Calu3 (cell line): ENCODE data around the gene SPDYC. TPM values are rescaled to one million over a fixed set of nuclear protein-coding genes. Genes with fewer than 3 reads are reported as not detected.

Source experiments
- BruUV-seq: library from RNA; stranded (reverse); fragments of 400-500 nt; replicated peaks from 2 replicates; lab custom pipeline; 2021; lab: Mats Ljungman, UMichigan
- CTCF ChIA-PET: fragments of 300-600 bp; sonication (Branson Sonifier 250); formaldehyde crosslinking; loops from one replicate; lab custom pipeline; 2022; ENCODE audit warnings: antibody characterized with exemption; lab: Charles Lee
- DNase-seq: peaks from one replicate; pipeline ENCODE4 v3.0.0; 2022
- H3K27ac Mint-ChIP-seq: one replicate; pipeline ENCODE4 v1.8.0; 2022; ENCODE audit warnings: mixed read lengths; ENCODE audit not compliant: unreplicated experiment
- H3K27me3 Mint-ChIP-seq: one replicate; pipeline ENCODE4 v1.8.0; 2022; ENCODE audit warnings: mixed read lengths; ENCODE audit not compliant: unreplicated experiment
- H3K36me3 Mint-ChIP-seq: one replicate; pipeline ENCODE4 v1.8.0; 2022; ENCODE audit warnings: mild to moderate bottlenecking, moderate library complexity, mixed read lengths; ENCODE audit not compliant: insufficient read depth, unreplicated experiment
- H3K4me1 Mint-ChIP-seq: one replicate; pipeline ENCODE4 v1.8.0; 2022; ENCODE audit warnings: mild to moderate bottlenecking, low read depth, mixed read lengths; ENCODE audit not compliant: unreplicated experiment
- H3K4me3 Mint-ChIP-seq: one replicate; pipeline ENCODE4 v1.8.0; 2022; ENCODE audit warnings: mild to moderate bottlenecking, low read depth, moderate library complexity, mixed read lengths; ENCODE audit not compliant: unreplicated experiment
- H3K9me3 Mint-ChIP-seq: one replicate; pipeline ENCODE4 v1.8.0; 2022; ENCODE audit warnings: low read depth, mixed read lengths; ENCODE audit not compliant: unreplicated experiment
- intact Hi-C: fragments of 100-400 bp; cut with micrococcal nuclease; formaldehyde crosslinking; loops from one replicate; pipeline ENCODE4 v1.10.0; 2022; ENCODE audit not compliant: unreplicated experiment
- total RNA-seq: library from RNA; stranded (reverse); gene quantifications from 2 replicates; pipeline ENCODE4 v1.2.3, GENCODE V29; 2022
- TF ChIP-seq, protein P1 (sequence below): fragments of 200-600 bp; IDR thresholded peaks from one replicate; pipeline ENCODE4 v1.8.0; 2022; ENCODE audit warnings: antibody characterized with exemption; ENCODE audit not compliant: unreplicated experiment

Gene SPDYC
- total RNA-seq, 1 experiment from 2014 or later: not detected

DNA sequence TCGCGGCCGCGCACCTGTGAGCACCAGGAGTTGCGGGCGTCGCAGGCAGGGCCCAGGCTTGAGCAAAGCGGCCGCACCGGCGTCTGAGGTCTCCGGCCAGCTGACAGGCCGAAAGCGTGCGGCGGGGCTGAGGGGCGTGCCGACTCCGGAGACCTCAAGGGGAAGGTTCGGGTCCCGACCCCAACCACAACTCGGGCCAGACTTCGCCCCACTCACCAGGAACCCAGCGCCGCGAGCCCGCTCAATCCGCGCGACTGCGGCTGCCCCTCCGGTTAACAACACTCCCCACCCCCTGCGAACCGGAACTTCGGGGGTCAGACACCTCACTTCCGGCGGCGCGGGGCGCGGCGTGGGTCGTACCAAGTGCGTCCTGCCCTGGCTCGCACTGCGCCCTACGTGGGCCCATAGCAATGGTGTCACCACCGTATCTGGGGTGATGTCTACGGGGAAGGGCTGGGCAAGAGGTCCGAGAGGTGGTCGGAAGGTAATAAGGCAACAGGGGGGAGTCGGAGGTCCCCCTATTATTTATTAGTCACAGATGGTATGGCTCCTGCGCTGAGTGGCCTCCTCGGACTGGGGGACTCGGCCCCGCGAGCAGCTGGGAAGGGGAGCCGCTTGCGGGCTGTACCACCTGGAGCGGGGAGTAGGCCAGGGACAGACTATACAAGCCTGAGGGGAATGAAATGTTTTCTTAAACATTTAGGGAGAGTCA is 35.6 kb upstream of the SPDYC start, which contains the start of gene SYVN1:
SYVN1 (minus strand) TSS at position 280 of the 712 bp plus-strand sequence. CDS start 918 bp downstream, outside the sequence.
- Mint-ChIP-seq H3K4me1 (peaks cover 28% of the 10 kb centered on the region), H3K27me3 (no peaks in the 10 kb centered on the region), H3K27ac (peak within 1 kb of the TSS; percentile 100), H3K36me3 (peaks cover 63% of the 10 kb centered on the region), H3K9me3 (no peaks in the 10 kb centered on the region), H3K4me3 (peak within 1 kb of the TSS; percentile 99)
- intact Hi-C loops: loop anchor here (2.0 kb wide), 1 partner anchor 16 kb away; no protein-coding TSS in a partner anchor
- BruUV-seq: no TSS peak
- CTCF ChIA-PET: interaction anchor here (0.5 to 3.4 kb wide), 5 partner anchors 13 to 358 kb away, joined by 3 to 27 read pairs (median 4); partner anchors contain the start of genes CAPN1, FAU and MRPL49
- TF ChIP-seq, protein P1, sequence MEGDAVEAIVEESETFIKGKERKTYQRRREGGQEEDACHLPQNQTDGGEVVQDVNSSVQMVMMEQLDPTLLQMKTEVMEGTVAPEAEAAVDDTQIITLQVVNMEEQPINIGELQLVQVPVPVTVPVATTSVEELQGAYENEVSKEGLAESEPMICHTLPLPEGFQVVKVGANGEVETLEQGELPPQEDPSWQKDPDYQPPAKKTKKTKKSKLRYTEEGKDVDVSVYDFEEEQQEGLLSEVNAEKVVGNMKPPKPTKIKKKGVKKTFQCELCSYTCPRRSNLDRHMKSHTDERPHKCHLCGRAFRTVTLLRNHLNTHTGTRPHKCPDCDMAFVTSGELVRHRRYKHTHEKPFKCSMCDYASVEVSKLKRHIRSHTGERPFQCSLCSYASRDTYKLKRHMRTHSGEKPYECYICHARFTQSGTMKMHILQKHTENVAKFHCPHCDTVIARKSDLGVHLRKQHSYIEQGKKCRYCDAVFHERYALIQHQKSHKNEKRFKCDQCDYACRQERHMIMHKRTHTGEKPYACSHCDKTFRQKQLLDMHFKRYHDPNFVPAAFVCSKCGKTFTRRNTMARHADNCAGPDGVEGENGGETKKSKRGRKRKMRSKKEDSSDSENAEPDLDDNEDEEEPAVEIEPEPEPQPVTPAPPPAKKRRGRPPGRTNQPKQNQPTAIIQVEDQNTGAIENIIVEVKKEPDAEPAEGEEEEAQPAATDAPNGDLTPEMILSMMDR: no peak
- peak; percentile 91 for DNase-seq

DNA sequence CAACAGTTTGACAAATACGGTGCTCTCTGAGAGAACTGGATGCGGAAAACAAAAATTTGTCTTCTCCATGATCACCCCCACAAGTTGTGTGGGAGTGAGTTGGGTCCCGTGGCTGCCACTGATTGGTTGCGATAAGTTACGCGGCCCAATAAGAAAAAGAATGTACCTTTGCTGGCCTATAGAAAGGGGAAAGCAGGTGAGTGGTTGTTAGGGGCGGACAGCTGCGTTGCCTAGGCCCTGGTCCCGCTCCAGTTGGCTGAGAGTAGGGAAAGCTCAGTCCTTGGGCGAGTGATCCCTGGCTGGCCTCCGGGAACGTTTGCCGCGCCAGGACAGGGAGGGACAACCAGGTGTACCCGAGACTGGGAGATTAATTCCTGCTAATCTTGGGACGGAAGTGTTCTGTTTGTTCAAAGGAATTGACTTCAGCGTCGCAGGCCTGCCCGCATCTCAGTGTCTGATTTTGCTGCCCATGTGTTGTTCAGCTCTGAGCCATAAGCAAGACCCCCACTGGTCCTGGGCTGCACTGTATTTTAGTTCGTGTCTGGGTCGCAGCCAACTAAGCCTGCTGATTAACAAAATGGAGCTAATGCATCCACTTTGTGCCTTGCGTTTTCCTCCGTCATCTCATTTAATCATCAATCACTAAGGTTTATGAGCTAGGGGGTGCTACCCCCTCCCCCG is 34.9 kb upstream of the SPDYC start:
- intact Hi-C loops: loop anchor here (2.0 to 5.0 kb wide), 2 partner anchors 16 to 47 kb away; partner anchors contain the start of gene CAPN1
- peak overlapping the region; percentile 99 for H3K4me3 Mint-ChIP-seq
- BruUV-seq: TSS peak; percentile 84
- CTCF ChIA-PET: interaction anchor here (0.5 to 3.4 kb wide), 8 partner anchors 13 to 805 kb away, joined by 3 to 27 read pairs (median 4); partner anchors contain the start of genes CAPN1, FAU and MRPL49
- peak overlapping the region; percentile 100 for H3K27ac Mint-ChIP-seq
- peaks cover 56% of the 10 kb centered on the region for H3K36me3 Mint-ChIP-seq
- no peaks in the 10 kb centered on the region for H3K27me3 Mint-ChIP-seq
- H3K9me3 Mint-ChIP-seq: no peaks in the 10 kb centered on the region
- peak; percentile 92 for DNase-seq
- TF ChIP-seq, protein P1: no peak
- peaks cover 28% of the 10 kb centered on the region for H3K4me1 Mint-ChIP-seq

DNA sequence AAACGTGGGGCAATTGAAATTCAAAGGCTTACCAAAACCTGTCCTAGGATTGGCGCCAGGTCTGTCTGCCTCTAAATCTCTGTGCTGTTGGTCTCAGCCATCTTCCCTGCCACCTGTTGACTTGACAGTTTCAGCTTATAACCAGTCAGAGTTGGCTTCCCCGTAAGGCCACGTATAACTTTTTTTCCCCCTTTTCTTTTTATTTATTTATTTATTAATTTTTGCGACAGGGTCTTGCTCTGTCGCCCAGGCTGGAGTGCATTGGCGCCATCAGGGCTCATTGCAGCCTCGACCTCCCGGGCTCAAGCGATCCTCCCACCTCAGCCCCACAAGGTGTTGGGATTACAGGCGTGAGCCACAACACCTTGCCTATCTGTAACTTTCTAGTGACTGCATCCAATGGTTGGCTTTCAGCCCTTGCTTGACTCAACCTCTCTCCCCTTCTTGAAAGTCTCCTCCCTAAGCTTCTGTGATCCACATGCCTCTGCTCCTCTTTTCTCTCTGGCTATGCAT is 34.3 kb upstream of the SPDYC start:
- CTCF ChIA-PET: interaction anchor here (0.5 to 3.4 kb wide), 6 partner anchors 14 to 805 kb away, joined by 3 to 27 read pairs (median 4); partner anchors contain the start of genes CAPN1, FAU and MRPL49
- Mint-ChIP-seq H3K27ac (peak overlapping the region; percentile 100), H3K4me3 (peak overlapping the region; percentile 99), H3K4me1 (peaks cover 28% of the 10 kb centered on the region), H3K27me3 (peaks cover 3% of the 10 kb centered on the region), H3K9me3 (no peaks in the 10 kb centered on the region), H3K36me3 (peaks cover 52% of the 10 kb centered on the region)
- intact Hi-C loops: loop anchor here (2.0 to 5.0 kb wide), 2 partner anchors 15 to 47 kb away; partner anchors contain the start of gene CAPN1
- BruUV-seq: no TSS peak
- TF ChIP-seq, protein P1: no peak
- no peak for DNase-seq

DNA sequence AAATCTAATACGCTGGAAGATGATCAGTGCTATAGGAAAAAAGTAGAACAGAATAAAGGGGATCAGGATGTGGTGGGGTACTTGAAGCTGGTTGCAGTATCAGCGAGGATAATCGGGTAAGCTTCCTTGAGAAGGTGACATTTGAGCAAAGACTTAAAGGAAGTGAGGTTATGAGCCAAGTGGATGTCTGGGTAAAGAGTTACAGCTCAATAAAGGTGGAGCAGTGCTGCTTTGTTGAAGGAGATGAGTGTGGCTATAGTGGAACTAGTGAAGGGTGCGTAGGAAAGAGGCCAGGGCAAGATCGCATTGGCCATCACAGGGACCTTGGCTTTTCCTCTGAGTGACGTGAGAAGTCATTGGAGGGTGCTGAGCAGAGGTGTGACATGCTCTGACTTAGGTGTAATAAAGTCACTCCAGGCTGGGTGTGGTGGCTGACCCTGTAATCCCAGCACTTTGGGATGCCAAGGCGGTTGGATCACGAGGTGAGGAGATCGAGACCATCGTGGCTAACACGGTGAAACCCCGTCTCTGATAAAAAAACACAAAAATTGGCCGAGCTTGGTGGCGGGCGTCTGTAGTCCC is 33.4 kb upstream of the SPDYC start:
- CTCF ChIA-PET: interaction anchor here (0.8 kb wide), 1 partner anchor 9 kb away, joined by 6 read pairs; no protein-coding TSS in a partner anchor
- TF ChIP-seq, protein P1: no peak
- H3K4me3 Mint-ChIP-seq: peak overlapping the region; percentile 99
- no peak overlapping the region for H3K27ac Mint-ChIP-seq
- no peak for DNase-seq
- no peaks in the 10 kb centered on the region for H3K9me3 Mint-ChIP-seq
- peaks cover 28% of the 10 kb centered on the region for H3K4me1 Mint-ChIP-seq
- H3K27me3 Mint-ChIP-seq: peaks cover 12% of the 10 kb centered on the region
- peaks cover 43% of the 10 kb centered on the region for H3K36me3 Mint-ChIP-seq
- intact Hi-C loops: loop anchor here (5.0 kb wide), 1 partner anchor 46 kb away; the partner anchor contains the start of gene CAPN1
- no TSS peak for BruUV-seq
